ENCODE measurements around the gene DDR2.
"Not testable (repeated sequence)": the region's sequence is repeated elsewhere in the genome, so short reads cannot be mapped to it uniquely, and the experiment has no call there.

The DDR2 gene

GRCh38 chr1:162719678-162720077, 87.4 kb downstream of the DDR2 start:
- no peak overlapping the region for H3K4me3 ChIP-seq (ENCODE audit: low read depth, low read length)
- DNase-seq (ENCODE audit: low read depth) = no peak
- no peak for TF ChIP-seq CTCF (conservative IDR thresholded peaks at IDR 0.05; ENCODE audit: low read depth, low read length)

GRCh38 chr1:162720996-162721395, 88.7 kb downstream of the DDR2 start:
- DNase-seq (ENCODE audit: low read depth) = no peak
- H3K4me3 ChIP-seq (ENCODE audit: low read depth, low read length) = no peak overlapping the region
- no peak for TF ChIP-seq CTCF (conservative IDR thresholded peaks at IDR 0.05; ENCODE audit: low read depth, low read length)

GRCh38 chr1:162721471-162721870, 89.2 kb downstream of the DDR2 start:
- H3K4me3 ChIP-seq (ENCODE audit: low read depth, low read length) = no peak overlapping the region
- no peak for TF ChIP-seq CTCF (conservative IDR thresholded peaks at IDR 0.05; ENCODE audit: low read depth, low read length)
- DNase-seq (ENCODE audit: low read depth) = no peak

- H3K4me3 ChIP-seq (ENCODE audit: low read depth, low read length) = no peak overlapping the region
- DNase-seq (ENCODE audit: low read depth) = no peak
- TF ChIP-seq CTCF (conservative IDR thresholded peaks at IDR 0.05; ENCODE audit: low read depth, low read length) = no peak
Observed at GRCh38 chr1:162722036-162722435, 89.8 kb downstream of the DDR2 start.

- DNase-seq (ENCODE audit: low read depth) = no peak
- H3K4me3 ChIP-seq (ENCODE audit: low read depth, low read length) = no peak overlapping the region
- TF ChIP-seq CTCF (conservative IDR thresholded peaks at IDR 0.05; ENCODE audit: low read depth, low read length) = no peak
Observed at GRCh38 chr1:162724583-162725120, 92.4 kb downstream of the DDR2 start.

- no peak for DNase-seq (ENCODE audit: low read depth)
- H3K4me3 ChIP-seq (ENCODE audit: low read depth, low read length) = no peak overlapping the region
- TF ChIP-seq CTCF (conservative IDR thresholded peaks at IDR 0.05; ENCODE audit: low read depth, low read length) = no peak
Observed at GRCh38 chr1:162725301-162725837, 93.1 kb downstream of the DDR2 start.

- no peak for TF ChIP-seq CTCF (conservative IDR thresholded peaks at IDR 0.05; ENCODE audit: low read depth, low read length)
Observed at GRCh38 chr1:162726555-162726954, 94.3 kb downstream of the DDR2 start.

GRCh38 chr1:162727493-162727892, 95.2 kb downstream of the DDR2 start:
- not testable (repeated sequence) for H3K4me3 ChIP-seq (ENCODE audit: low read depth, low read length); DNase-seq (ENCODE audit: low read depth)

More at GRCh38 chr1:162726555-162726954, 94.3 kb downstream of the DDR2 start:
- no peak for DNase-seq (ENCODE audit: low read depth)
- no peak overlapping the region for H3K4me3 ChIP-seq (ENCODE audit: low read depth, low read length)

Data from choroid plexus epithelial cell (primary cell).